NCI-H1694 treated with DMSO at 0.1 percent for 48 hours (cell line): Measurements from ENCODE around the gene MGRN1.

Experiments
- DNase-seq: peaks from one replicate; lab custom pipeline; 2025; lab: John Stamatoyannopoulos, UW

MGRN1 gene

DNA sequence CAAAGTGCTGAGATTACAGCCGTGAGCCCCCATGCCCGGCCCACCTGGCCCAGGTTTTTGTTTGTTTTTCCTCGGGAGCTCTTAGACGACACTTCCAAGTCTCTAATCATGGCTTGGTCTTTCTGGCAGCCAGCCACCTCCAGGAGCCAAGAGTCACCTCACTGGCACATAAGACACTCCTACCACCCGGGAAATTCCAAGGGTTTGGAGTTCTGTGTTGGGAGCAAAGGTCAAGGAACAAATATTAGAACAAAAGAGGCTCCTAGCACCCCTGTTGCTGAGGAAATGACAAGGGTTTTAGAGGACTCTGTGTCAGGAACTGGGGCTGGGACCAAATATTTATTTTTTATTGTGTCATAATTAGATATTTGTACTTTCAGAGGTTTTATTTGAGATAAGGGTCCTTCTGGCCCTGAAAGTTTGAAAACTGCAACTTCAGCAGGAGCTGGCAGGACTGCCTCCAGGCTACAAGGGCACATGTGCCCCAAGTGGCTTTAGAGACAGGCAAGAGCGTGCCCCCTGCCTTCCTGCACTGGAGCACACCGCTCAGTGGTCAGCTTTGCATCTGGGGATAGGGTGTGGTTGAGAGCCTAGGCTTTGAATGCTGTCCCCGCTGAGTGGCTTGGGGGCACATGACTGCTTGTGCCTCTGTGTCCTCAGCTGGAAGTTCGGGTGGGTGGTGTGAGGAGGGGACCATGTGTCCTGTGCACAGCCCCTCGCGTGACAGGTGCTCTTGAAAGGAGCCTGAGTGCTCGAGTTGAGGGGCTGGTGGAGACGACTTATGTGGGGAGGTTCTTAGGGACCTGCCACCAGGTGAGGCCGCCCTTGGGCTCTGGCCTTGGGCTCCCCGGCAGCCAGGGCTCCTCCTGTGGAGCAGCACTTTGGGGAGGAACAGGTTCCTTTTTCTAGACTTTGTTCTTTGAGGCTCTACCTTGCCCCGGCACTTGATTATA is 29.7 kb downstream of the MGRN1 start:
- DNase-seq = no peak

DNA sequence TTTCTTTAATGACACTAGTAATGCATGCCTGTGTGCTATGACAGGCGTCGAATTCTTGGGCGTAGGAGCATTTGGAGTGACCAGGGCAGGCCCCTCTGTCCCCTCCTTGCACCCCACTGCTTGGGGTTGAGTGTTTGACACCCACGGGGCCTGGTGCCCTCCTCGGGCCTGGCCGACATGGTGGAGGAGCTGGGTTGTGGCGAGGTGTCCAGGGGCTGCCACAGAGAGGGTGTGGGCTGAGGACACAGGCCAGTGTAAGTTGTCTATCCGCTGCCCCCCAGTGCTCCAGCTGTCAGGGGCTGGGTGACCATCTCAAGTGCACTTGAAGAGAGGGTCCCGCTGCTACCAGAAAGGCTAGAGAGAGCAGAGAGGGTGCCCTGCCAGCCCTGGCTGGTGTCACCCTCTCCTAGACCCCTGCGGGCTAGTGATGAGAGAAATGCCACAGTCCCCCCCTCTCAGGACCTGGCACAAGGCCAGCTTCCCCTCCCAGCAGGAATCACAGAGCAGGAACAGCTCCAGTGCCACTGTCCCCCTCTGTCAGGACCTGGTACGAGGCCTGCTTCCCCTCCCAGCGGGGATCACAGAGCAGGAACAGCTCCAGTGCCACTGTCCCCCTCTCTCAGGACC is 30.5 kb downstream of the MGRN1 start:
- no peak for DNase-seq

DNA sequence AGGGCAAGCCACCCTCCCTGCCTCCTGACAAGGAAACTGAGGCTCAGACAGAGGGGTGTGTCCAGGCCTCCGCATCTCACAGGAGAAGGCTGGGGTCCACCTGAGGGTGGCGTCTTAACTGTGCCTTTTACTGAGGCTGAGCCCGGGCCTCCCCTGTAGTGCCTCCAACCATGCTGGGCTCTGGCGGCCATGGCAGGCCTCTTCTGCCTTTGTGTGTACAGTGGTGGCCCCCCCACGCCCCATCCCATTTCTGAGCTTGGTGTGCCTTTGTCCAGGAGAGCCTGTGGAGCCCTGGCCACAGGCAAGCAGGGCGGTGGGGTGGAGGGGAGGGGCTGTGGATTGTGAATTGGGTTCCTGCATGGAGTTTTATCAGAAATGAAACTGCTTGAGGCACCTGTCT is 31.2 kb downstream of the MGRN1 start:
- no peak for DNase-seq

DNA sequence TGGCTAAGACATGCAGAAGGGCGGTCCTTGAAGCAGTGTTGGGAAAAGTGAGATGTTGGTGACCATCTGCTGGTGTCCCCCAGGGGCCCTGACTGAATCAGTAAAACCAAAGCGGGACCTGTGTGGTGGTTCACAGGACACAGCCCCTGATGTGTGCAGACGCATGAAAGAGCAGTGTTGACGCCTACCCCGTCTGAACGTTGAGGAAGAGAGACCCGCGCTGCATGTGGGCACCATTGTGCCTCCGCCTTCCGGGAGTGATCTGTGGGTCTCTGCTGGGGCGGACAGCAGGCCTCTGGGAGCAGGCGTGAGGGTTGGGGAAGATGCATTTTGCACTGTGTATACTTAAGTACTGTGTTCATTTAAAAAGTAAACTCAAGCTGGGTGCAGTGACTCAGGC is 31.6 kb downstream of the MGRN1 start:
- DNase-seq = no peak

DNA sequence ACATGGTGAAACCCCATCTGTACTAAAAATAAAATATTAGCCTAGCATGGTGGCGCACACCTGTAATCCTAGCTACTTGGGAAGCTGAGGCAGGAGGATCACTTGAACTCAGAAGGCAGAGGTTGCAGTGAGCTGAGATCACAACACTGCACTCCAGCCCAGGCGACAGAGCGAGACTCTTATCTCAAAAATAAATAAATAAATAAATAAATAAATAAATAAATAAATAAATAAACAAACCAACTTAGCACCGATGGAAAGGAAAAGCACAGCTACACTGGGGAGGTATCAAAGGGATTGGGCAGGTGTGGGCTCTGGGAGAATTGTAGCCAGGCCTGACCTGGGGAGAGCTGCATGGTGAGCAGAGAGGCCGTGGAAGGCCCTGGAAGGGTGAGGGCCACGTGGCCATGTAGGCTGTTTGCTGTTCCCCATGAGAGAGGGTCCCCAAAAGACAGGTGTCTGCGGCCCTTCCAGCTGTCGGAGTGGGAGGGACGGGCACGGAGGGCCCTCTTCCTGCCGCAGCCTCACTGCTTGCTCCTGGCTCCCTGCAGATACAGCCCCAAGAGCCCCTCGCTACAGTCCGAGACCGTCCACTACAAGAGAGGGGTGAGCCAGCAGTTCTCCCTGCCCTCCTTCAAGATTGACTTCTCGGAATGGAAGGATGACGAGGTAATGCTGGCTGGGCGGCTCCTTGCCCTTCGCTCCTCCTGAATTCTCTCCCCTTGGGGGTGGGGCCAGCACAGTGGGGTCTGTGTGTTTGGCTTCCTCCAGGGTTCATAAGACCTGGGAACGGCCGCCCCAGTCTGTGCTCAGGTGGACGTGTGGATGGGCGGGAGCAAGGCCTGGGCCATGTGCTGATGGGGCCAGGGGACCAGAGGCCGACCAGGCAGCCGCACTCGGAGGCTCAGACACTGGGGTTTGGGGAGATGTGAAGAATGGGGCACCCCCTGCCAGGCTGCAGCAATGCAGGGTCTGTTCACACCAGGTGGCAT is 32.4 kb downstream of the MGRN1 start:
- DNase-seq = no peak

DNA sequence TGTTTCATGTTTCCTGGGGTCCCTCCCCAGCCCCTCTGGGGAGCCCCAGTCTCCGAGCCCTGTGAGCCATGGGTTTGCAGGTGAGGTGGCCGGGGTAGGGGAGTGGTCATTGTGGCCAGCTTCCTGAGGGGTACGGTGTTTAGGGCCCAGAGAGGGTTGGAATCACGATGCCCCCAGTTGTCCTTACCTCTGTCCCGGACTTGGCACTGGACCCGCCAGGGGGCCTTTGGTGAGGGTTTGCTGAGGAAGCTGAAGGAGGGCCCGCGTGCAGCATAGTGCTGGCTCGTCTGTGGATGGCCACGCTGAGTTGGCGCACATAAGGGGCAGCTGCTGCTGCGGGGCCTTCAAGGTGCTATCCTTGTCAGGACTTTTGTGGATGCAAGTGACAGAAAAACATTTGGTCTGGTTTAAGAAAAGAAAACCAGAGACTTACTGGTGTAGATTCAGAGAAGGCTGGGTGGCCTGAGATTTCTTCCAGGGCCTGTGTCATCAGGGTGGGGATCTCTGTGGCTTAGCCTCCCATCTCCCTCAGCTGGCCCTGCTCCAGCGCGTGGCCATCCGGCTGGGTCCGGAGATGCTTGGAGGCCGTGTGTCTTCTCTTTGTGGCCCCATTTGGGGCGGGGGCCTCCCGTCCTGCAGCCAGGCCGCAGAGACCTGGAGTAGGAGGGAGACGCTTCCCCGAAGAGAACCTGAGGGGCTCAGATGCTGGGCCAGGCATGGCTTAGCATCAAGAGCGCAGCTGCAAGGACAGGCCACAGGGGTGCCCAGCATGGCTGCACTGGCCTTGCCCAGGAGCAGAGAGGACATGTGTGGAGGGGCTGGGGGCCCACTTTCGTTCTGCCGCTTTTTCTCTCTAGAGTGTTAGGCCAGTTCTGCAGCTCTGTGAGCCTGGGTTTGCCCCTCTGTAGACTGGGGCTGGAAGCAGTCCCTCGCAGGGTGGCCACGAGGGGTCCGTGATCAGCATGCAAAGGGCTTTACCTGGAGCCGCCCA is 35.0 kb downstream of the MGRN1 start:
- DNase-seq = no peak

DNA sequence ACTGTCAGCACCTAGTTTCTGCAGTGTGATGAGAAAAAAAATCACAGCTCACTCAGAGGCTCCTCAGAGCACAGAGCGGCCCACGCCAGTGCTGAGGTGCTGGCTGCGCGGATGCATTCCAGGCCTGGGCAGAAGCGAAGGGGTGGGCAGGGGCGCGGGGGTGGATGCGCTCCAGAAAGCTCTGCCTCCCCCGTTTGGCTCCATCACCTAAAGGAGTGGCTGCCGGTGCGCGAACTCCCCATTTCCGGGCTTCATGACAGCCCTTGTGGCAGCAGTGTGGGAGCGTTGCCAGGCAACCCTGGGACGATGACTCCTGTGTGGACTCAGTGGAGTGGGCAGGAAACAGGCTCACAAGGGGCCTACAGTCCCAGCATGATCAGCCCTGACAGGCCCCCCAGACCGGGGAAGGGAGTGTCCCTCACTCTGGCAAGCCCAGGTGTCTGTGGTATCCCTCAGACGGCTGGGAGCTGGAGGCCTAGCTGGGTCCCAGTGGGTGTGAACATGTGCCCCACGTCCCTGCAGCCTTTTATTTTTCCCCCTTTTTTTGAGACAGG is 35.9 kb downstream of the MGRN1 start:
- no peak for DNase-seq

DNA sequence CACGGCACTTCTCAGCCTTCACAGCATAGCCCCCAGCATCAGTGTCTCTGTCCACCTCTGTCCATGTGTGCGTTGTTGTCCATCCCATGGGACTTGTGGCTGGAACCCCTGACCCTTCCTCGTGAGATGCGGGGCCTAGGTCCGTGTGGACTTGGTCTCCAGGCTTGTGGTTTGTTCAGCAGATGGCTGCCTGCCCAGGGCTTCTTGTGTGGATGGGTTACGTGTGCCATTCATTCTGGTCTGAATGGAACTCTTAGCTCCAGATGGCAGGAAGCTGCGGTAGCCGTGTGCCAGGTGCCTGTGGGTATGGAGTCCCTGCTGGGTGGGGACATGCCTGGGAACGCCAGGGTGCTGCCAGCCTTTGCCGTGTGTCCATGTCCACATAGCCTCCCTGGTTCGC is 37.0 kb downstream of the MGRN1 start:
- DNase-seq = peak; percentile 76

DNA sequence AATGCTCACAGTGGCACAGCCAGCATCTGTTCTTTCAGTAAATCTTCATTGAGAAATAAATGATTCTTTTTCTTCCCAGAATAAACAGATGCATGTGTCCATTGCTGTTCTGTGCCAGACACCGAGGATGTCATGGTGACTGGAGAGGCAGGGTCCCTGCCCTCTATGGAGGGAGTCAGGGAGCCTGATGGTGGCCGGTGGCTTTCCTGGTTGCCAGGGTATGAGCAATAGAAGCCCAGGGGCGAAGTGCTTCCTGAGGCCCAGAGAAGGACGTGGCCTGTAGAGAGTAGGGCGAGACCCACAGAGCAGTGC is 38.8 kb downstream of the MGRN1 start:
- no peak for DNase-seq

DNA sequence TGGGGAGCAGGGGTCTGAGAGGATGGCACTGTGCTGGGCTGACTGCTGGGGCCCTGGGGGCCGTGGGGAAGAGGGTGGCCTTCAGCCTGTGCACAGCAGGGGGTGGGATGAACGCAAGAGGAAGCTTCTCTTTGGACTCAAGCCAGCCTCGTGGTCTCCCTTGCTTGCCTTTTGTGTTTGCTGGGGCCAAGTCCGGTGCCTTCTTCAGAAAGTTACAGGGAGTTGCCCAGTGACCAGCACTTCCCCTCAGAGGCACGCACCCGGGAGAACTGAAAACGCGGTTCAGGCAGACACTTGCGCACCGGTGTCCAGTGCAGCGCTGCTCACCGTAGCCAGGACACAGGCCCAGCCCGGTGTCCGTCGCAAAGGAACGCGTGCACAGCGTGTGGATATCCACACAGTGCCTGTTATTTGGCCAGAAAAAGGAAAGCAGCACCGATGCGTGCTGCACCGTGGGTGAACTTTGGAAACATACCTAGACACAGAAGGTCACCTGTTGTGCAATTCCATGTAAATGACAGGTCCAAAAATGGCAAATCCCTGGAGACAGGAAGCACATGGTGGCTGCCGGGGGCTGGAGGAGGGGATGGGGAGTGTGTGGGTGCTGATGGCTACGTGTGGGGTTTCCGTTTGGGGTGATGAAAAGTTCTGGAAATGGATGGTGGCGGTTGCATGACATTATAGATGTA is 39.3 kb downstream of the MGRN1 start:
- DNase-seq = no peak

DNA sequence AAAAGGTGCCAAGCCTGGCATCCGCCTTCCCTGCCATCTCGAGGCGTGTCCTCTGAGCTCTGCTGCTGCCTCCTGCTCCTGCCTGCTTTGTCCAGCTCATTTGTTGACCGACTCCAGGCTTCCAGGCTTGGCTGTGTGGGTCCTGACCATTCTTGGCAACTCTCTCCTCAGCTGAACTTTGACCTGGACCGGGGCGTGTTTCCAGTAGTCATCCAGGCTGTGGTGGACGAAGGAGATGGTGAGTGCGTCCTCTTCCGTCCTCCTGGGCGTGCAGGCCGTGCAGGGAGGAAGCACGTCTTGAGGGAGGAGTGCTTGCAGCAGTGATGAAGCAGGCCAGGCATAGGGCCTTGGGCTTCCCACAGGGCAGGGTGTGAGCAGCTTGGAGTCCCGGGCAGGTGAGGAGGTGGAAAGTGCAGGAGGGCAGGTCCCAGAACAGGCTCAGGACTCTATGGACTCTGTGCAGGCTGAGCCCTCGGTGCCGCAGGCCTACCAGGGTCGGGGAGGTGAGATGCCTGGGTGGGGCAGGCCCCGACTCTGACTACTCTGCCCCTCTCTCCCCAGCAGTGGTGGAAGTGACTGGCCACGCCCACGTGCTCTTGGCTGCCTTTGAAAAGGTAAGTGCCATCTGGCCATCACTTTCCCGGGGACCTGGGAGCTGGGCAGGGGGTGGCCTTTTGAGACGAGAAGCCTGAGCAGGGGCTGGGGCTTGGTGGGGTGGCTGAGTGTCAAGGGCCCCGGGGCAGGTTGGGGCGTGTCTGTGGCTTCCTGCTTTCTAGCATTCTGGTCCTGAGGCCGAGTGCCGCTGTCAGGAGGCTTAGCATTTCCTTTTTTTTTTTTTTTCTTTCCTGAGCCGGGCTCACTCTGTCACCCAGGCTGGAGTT is 40.2 kb downstream of the MGRN1 start:
- DNase-seq = no peak

DNA sequence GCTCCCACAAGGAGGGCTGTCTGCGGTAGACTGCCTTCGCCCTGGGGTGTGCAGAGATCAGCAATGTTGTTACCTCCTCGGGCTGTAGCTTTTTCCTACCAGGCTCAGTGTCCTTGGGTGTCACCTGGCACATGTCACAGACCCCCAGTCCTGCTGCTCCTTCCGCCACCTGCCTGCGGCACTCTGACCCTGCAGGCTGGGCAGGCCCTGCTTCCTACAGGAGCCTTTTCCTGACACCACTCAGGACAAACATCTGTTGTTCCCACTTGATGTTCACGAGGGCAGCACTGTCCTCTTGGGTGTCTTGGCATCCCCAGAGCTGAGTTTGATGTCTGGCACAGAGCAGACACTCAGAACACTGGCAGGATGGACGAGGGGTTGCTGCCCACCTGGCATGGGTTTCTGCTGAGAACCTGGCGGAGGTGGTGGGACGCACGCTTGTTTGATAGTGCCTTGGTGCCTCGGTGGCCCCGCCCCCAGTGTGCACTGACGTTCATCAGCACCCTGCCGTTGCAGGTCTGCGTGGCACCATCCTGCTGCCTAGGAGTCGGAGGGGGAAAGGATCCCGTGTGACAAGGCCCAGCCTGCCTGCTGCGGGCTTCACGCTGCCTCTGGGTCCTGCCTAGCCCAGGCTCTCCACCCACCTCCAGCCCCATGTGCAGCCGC is 42.0 kb downstream of the MGRN1 start:
- no peak for DNase-seq

DNA sequence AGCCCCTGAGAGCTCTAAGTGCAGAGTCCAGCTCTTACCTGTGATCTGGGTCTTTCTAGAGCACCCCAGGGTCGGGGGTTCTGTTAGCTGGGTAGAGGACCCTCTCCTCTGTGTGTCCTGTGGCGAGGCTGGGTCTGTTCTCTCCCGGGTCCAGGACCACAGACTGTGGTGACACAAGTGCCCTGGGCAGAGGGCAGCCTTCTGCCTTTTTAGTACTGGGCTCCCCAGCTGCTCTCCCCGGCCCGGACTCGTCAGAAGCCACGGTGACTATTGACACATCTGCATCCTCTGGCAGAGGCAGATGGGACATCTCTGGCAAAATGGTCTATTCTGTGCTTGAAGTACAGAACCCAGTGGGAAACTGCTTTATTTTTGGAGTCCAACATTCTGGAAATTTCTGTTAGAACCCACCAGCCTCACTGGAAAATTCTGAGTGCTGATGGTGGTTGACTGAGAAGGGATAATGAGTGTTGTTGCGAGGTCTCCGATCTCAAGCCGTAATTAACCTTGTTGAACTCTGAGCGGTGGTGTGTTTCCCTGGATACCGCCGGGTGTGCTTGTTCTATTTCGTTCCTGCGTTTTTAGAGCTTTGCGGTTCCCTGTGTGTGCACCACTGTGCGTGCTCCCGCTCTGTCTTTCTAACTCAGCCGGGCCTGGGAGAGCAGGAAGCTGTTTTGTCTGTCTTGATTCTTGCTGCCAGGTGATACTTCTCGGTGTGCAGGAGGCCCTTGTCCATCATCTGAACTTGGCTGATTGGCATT is 42.8 kb downstream of the MGRN1 start:
- DNase-seq = no peak

DNA sequence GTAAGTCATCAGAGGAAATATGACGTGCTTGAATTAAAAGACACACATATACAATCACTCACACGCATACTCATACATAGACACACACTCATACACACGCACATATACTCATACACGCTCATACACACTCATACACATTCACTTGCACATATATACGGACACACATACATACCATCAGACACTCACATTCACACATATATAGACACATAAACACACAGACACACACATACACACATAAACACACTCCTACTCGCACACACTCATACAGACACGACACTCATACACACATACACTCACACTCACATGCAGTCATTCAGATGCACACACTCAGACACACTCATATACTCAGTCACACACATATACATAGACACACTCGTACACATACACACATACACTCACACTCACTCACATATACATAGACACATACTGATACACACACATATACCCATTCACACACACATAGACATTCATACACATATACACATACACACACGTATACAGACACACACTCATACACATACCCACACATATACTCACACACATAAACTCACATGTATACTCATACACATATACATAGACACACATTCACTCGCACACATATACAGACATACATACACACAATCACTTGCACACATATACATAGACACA is 43.8 kb downstream of the MGRN1 start:
- no peak for DNase-seq

DNA sequence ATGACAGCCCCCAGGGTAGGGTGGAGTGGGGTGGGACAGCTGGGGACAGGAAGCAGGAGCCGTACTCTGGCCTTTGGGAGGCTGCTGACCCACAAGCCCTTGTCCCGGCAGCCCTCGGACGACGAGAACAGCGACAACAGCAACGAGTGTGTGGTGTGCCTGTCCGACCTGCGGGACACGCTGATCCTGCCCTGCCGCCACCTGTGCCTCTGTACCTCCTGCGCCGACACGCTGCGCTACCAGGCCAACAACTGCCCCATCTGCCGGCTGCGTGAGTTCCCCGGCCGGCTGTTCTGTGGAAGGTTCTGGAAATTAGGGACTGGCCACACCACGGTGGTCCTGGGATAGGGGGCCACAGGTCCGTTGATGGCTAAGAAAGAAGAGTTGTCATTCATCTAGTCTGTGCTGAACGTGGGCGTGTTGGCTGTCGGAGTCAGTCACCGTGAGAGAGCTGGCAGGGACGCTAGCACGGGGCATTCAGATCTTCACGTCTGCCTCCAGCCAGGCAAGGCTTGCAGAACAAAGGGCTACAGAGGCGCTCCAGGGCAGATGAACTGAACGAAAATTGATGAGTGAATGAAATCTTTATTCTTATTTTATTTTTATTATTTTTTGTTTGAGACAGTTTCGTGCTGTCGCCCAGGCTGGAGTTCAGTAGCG is 48.9 kb downstream of the MGRN1 start:
- no peak for DNase-seq

DNA sequence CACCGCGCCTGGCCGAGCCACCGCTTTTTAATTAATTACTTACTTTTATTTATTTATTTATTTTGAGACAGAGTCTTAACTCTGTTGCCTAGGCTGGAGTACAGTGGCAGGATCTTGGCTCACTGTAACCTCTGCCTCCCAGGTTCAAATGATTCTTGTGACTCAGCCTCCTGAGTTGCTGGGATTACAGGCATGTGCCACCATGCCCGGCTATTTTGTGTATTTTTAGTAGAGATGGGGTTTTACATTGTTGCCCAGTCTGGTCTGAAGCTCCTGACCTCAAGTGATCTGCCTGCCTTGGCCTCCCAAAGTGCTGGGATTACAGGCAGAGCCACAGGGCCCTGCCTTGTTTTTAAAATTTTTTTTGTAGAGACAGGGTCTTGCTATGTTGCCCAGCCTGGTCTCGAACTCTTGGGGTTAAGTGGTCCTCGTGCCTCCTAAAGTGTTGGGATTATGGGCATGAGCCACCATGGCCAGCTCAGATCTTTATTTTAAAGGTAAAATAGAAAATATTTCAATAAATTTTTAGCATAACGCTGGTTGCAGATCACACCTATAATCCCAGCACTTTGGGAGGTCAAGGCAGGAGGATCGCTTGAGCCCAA is 50.4 kb downstream of the MGRN1 start:
- no peak for DNase-seq
